CD4-positive, alpha-beta T cell (primary cell): ENCODE data around the gene FBXO4. TPM values are rescaled to one million over a fixed set of nuclear protein-coding genes. Genes with fewer than 3 reads are reported as not detected.

Source experiments
- ATAC-seq: fragments of 200-7000 bp; cut with Tn5 transposase; one replicate; pipeline ENCODE4 v1.10.0; 2022; ENCODE audit warnings: mild to moderate bottlenecking; ENCODE audit not compliant: poor library complexity
- CTCF ChIA-PET: fragments of 350-600 bp; sonication (Branson Sonifier 250); formaldehyde crosslinking; loops from one replicate; lab custom pipeline; 2021; ENCODE audit warnings: antibody characterized with exemption, inconsistent platforms; lab: Charles Lee
- POLR2A ChIA-PET: fragments of 350-600 bp; sonication (Branson Sonifier 250); formaldehyde crosslinking; loops from one replicate; lab custom pipeline; 2021; ENCODE audit warnings: antibody characterized with exemption, inconsistent platforms; lab: Charles Lee
- DNase-seq, 14 experiments: peaks; one replicate each; pipeline ENCODE4 v3.0.0-alpha.2; 2013 to 2020; ENCODE audit warnings: mixed read lengths in 2 of 14
- H3K27ac ChIP-seq, 2 donors: one replicate each; pipeline versions ENCODE4 v1.5.1 to v1.7.0; 2013; ENCODE audit warnings: low read length in 2 of 2, low read depth in 1 of 2, mild to moderate bottlenecking in 1 of 2
- H3K27me3 ChIP-seq, 2 experiments: 1 replicate in 1 of 2; 2 replicates in 1 of 2; pipeline versions ENCODE4 v1.6.1 to v1.7.0; 2013; ENCODE audit warnings: low read length in 2 of 2, control low read depth in 1 of 2, mild to moderate bottlenecking in 1 of 2, moderate library complexity in 1 of 2; ENCODE audit not compliant: insufficient read depth in 2 of 2, control insufficient read depth in 1 of 2
- H3K36me3 ChIP-seq: one replicate; pipeline ENCODE4 v1.6.1; 2013; ENCODE audit warnings: low read length, control low read depth; ENCODE audit not compliant: insufficient read depth
- H3K4me1 ChIP-seq: one replicate; pipeline ENCODE4 v1.6.1; 2013; ENCODE audit warnings: low read length, control low read depth; ENCODE audit not compliant: insufficient read depth
- H3K4me3 ChIP-seq: one replicate; pipeline ENCODE4 v1.5.1; 2013; ENCODE audit warnings: mild to moderate bottlenecking, low read length, moderate library complexity
- H3K9me3 ChIP-seq, 2 experiments: 1 replicate in 1 of 2; 2 replicates in 1 of 2; pipeline versions ENCODE4 v1.6.1 to v1.7.0; 2013; ENCODE audit warnings: low read length in 2 of 2, mild to moderate bottlenecking in 2 of 2, control low read depth in 1 of 2, moderate library complexity in 1 of 2; ENCODE audit not compliant: control insufficient read depth in 1 of 2, insufficient read depth in 1 of 2
- H3K27ac Mint-ChIP-seq: one replicate; pipeline ENCODE4 v1.8.0; 2020; ENCODE audit warnings: mixed read lengths
- H3K27me3 Mint-ChIP-seq: one replicate; pipeline ENCODE4 v1.8.0; 2021; ENCODE audit warnings: mixed read lengths
- H3K36me3 Mint-ChIP-seq: one replicate; pipeline ENCODE4 v1.8.0; 2021; ENCODE audit warnings: low read depth, mixed read lengths
- H3K4me1 Mint-ChIP-seq: one replicate; pipeline ENCODE4 v1.8.0; 2021; ENCODE audit warnings: low read depth, mixed read lengths
- H3K4me3 Mint-ChIP-seq: one replicate; pipeline ENCODE4 v1.8.0; 2020; ENCODE audit warnings: mild to moderate bottlenecking, mixed read lengths
- H3K9me3 Mint-ChIP-seq: one replicate; pipeline ENCODE4 v1.8.0; 2020; ENCODE audit warnings: mixed read lengths
- intact Hi-C, 2 experiments: fragments of 100-400 bp; cut with DNase I in 1 of 2; cut with micrococcal nuclease in 1 of 2; formaldehyde crosslinking; loops; one replicate each; pipeline versions ENCODE4 v1.15.1 to v1.9.0; 2023 to 2025; cut with DNase I, micrococcal nuclease
- total RNA-seq, 174 experiments: library from RNA in 2 of 174; stranded (reverse) in 2 of 174; gene quantifications; one replicate each; pipeline ENCODE4 v1.2.3 and lab custom pipeline; 2021 to 2026
- TF ChIP-seq, protein P1 (sequence below): fragments of 200-600 bp; IDR thresholded peaks from one replicate; pipeline ENCODE4 v1.8.0; 2022; ENCODE audit warnings: antibody characterized with exemption, mild to moderate bottlenecking

Gene FBXO4
- total RNA-seq, 2 experiments from 2014 or later = 7.0 to 8.1 TPM

DNA sequence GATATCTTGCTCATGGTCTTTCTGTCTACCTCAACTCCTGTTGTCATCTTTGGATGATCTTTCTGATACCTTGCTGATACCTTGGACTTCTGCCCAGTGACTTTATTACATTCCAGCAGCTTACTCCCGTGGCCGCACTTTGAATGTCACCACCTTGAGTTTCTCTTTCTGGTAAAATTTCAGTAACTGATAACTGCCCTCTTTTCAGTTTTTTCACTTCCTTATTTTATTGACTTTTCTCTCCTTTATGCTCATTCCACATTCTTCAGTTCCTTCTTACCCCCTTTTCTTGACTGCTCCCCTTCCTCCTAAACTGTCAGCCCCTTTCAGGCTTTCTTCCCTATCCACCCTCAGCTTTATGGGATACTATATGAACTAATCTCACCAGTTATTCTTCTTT is 7.0 kb upstream of the FBXO4 start:
- intact Hi-C loops = no loop called here
- H3K27ac ChIP-seq = no peak overlapping the region
- peaks cover 84% of the 10 kb centered on the region for H3K36me3 ChIP-seq

GRCh38 chr5:41921166-41921565 is 3.9 kb upstream of the FBXO4 start:
- H3K4me1 ChIP-seq = peaks cover 17% of the 10 kb centered on the region
- POLR2A ChIA-PET = interaction anchor here (0.7 to 1.1 kb wide), 2 partner anchors 12 to 17 kb away, joined by 3 to 4 read pairs; partner anchors contain the start of gene RIMOC1
- TF ChIP-seq, protein P1, sequence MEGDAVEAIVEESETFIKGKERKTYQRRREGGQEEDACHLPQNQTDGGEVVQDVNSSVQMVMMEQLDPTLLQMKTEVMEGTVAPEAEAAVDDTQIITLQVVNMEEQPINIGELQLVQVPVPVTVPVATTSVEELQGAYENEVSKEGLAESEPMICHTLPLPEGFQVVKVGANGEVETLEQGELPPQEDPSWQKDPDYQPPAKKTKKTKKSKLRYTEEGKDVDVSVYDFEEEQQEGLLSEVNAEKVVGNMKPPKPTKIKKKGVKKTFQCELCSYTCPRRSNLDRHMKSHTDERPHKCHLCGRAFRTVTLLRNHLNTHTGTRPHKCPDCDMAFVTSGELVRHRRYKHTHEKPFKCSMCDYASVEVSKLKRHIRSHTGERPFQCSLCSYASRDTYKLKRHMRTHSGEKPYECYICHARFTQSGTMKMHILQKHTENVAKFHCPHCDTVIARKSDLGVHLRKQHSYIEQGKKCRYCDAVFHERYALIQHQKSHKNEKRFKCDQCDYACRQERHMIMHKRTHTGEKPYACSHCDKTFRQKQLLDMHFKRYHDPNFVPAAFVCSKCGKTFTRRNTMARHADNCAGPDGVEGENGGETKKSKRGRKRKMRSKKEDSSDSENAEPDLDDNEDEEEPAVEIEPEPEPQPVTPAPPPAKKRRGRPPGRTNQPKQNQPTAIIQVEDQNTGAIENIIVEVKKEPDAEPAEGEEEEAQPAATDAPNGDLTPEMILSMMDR = no peak
- H3K27ac ChIP-seq = no peak overlapping the region
- Mint-ChIP-seq H3K27ac (peak overlapping the region; percentile 38), H3K4me1 (peaks cover 20% of the 10 kb centered on the region), H3K9me3 (no peaks in the 10 kb centered on the region), H3K27me3 (no peaks in the 10 kb centered on the region), H3K4me3 (no peak overlapping the region), H3K36me3 (peaks cover 58% of the 10 kb centered on the region)
- peaks cover 56% of the 10 kb centered on the region for H3K36me3 ChIP-seq
- ATAC-seq (no peak), DNase-seq (no peak)
- H3K27me3 ChIP-seq = no peaks in the 10 kb centered on the region
- intact Hi-C loops = no loop called here
- CTCF ChIA-PET = no interaction called here
- no peak overlapping the region for H3K4me3 ChIP-seq
- no peaks in the 10 kb centered on the region for H3K9me3 ChIP-seq

More for the DNA sequence above, 7.0 kb upstream of the FBXO4 start:
- CTCF ChIA-PET = no interaction called here
- ATAC-seq (no peak), DNase-seq (no peak)
- no peak overlapping the region for H3K4me3 ChIP-seq
- Mint-ChIP-seq H3K27ac (no peak overlapping the region), H3K4me3 (no peak overlapping the region), H3K27me3 (no peaks in the 10 kb centered on the region), H3K4me1 (peaks cover 5% of the 10 kb centered on the region), H3K9me3 (no peaks in the 10 kb centered on the region), H3K36me3 (peaks cover 80% of the 10 kb centered on the region)
- POLR2A ChIA-PET = no interaction called here
- no peaks in the 10 kb centered on the region for H3K27me3 ChIP-seq
- no peaks in the 10 kb centered on the region for H3K9me3 ChIP-seq
- TF ChIP-seq, protein P1 = no peak
- no peaks in the 10 kb centered on the region for H3K4me1 ChIP-seq

GRCh38 chr5:41921874-41922273 is 3.2 kb upstream of the FBXO4 start:
- Histone ChIP-seq H3K27me3 (no peaks in the 10 kb centered on the region), H3K4me1 (peaks cover 20% of the 10 kb centered on the region), H3K4me3 (no peak overlapping the region), H3K27ac (no peak overlapping the region), H3K9me3 (no peaks in the 10 kb centered on the region), H3K36me3 (peaks cover 49% of the 10 kb centered on the region)
- Mint-ChIP-seq H3K36me3 (peaks cover 51% of the 10 kb centered on the region), H3K27ac (no peak overlapping the region), H3K4me1 (peaks cover 26% of the 10 kb centered on the region), H3K4me3 (no peak overlapping the region), H3K27me3 (no peaks in the 10 kb centered on the region), H3K9me3 (no peaks in the 10 kb centered on the region)
- ATAC-seq (no peak), DNase-seq (no peak)
- ChIA-PET POLR2A (interaction anchor here (1.1 kb wide), 1 partner anchor 12 kb away, joined by 4 read pairs; no protein-coding TSS in a partner anchor), CTCF (no interaction called here)
- TF ChIP-seq, protein P1 = no peak
- intact Hi-C loops = no loop called here
